ENCODE measurements around the gene FOLR2. TPM values are rescaled to one million over a fixed set of nuclear protein-coding genes. Genes with fewer than 3 reads are reported as not detected.

FOLR2 gene
- total and polyA plus RNA-seq, 2 of the 8 experiments (the other 6 are each of a cell fraction or from before 2014, with no cell fraction given) = not detected

DNA sequence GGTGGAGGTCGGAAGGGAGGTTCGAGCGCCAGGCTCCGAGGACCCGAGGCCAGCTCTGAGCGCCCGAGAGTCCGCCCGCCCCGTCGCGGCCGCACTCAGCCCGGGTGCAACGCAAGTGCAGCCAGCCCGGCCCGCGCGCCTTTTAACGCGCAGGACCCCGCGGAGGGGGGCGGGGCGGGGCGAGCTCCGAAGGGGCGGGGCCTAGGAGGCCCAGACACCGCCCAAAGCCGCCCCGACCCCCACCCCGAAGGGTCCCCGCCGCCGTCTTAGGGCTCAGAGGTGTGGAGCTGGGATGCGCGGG, 27.4 kb downstream of the FOLR2 start, which contains the start of gene PHOX2A:
Gene PHOX2A, minus strand, starts transcription at position 117 of the 301 bp plus-strand sequence. CDS start 172 bp downstream, outside the sequence.
- H3K9me3 ChIP-seq (ENCODE audit: insufficient read depth in 2 of 2, low read depth in 1 of 2, low read length in 1 of 2) = no peaks in the 10 kb centered on the region; a peak in 1 of 4 replicates
- H2AFZ ChIP-seq (ENCODE audit: low read length) = peak within 1 kb of the TSS; percentile 88
- H3K18ac ChIP-seq (ENCODE audit: extremely low read depth, low read length) = peak within 1 kb of the TSS; percentile 71; the same call in 1 of the 2 replicates
- H3K4me3 ChIP-seq (ENCODE audit: extremely low read depth in 1 of 4, insufficient read depth in 2 of 4, low read depth in 3 of 4, low read length in 4 of 4) = peak within 1 kb of the TSS; percentile 53 to 87 (median 58)
- H2AK5ac ChIP-seq (ENCODE audit: low read depth, low read length) = no peak within 1 kb of the TSS
- ChIA-PET CTCF (ENCODE audit: partially characterized antibody) (interaction anchor here (10.0 kb wide), 1 partner anchor 187 kb away, joined by 101 read pairs; the partner anchor contains the start of gene CLPB), POLR2A (ENCODE audit: partially characterized antibody) (interaction anchor here (1.3 to 2.8 kb wide), 3 partner anchors 19 to 150 kb away, joined by 3 to 15 read pairs (median 9); partner anchors contain the start of gene INPPL1)
- DNase-seq (ENCODE audit: low read depth in 1 of 2, low spot score in 2 of 2) (peak in 1 of 2 experiments; percentile 82), FAIRE-seq (no peak)
- peaks cover 4 to 6% of the 10 kb centered on the region in 2 experiments for H4K20me1 ChIP-seq (replicated peaks in 1 of 2; ENCODE audit: control insufficient read depth in 1 of 2, insufficient read depth in 2 of 2, low read length in 2 of 2)
- WGBS, 2 experiments (ENCODE audit: extremely low coverage in 1 of 2, insufficient coverage in 1 of 2, insufficient read length in 1 of 2, insufficient replicate concordance in 2 of 2, low coverage in 1 of 2, low lambda C conversion rate in 2 of 2, missing lambda C conversion rate in 1 of 2) = no CpG with 5 or more reads among the region's 37 CpGs
- no peak within 1 kb of the TSS for H4K91ac ChIP-seq (replicated peaks; ENCODE audit: insufficient read length, low read length)
- TF ChIP-seq PHF8 (conservative IDR thresholded peaks at IDR 0.05; ENCODE audit: low read depth, low read length) = peak; percentile 10; the same call in 1 of the 2 replicates
- TF ChIP-seq SP1 (IDR thresholded peaks at IDR 0.05; ENCODE audit: low read depth, low read length) = no peak
- TF ChIP-seq TBP (IDR thresholded peaks at IDR 0.05; ENCODE audit: low read depth, low read length) = 0 out of 2 replicates have a peak, but pooled peaks have one; percentile 36
- H3K14ac ChIP-seq (ENCODE audit: insufficient read length) = no peak within 1 kb of the TSS
- no peak within 1 kb of the TSS for H2BK5ac ChIP-seq (ENCODE audit: low read depth, low read length)
- H3K23me2 ChIP-seq (ENCODE audit: low read depth, low read length) = peaks cover 18% of the 10 kb centered on the region; the same call in 1 of the 2 replicates
- H2BK15ac ChIP-seq (ENCODE audit: low read length) = 0 out of 2 replicates have a peak within 1 kb of the TSS, but pooled peaks have one; percentile 1
- no peak within 1 kb of the TSS for H3K23ac ChIP-seq (ENCODE audit: insufficient read length)
- peaks cover 72 to 91% (median 87%) of the 10 kb centered on the region in 4 experiments for H3K27me3 ChIP-seq (replicated peaks in 1 of 4; ENCODE audit: control insufficient read depth in 3 of 4, extremely low read depth in 1 of 4, insufficient read depth in 3 of 4, low read length in 3 of 4)
- peak within 1 kb of the TSS; percentile 85; the same call in 1 of the 2 replicates for H2BK12ac ChIP-seq (ENCODE audit: low read depth, low read length)
- H3K4me1 ChIP-seq (replicated peaks in 1 of 4; ENCODE audit: control insufficient read depth in 3 of 4, insufficient read depth in 4 of 4, low read length in 3 of 4) = peaks cover 2 to 30% (median 15%) of the 10 kb centered on the region in 4 experiments
- H2BK20ac ChIP-seq (ENCODE audit: low read length) = no peak within 1 kb of the TSS
- H3K36me3 ChIP-seq (ENCODE audit: control insufficient read depth in 2 of 4, insufficient read depth in 4 of 4, low read length in 3 of 4) = peaks cover 0 to 3% (median 0%) of the 10 kb centered on the region in 4 experiments; a peak in 1 of 8 replicates
- no peak within 1 kb of the TSS for H4K5ac ChIP-seq (ENCODE audit: insufficient read length, low read depth, low read length)
- H3K4ac ChIP-seq (replicated peaks; ENCODE audit: insufficient read length, low read depth, low read length) = no peak within 1 kb of the TSS
- no peaks in the 10 kb centered on the region for H3K79me2 ChIP-seq (ENCODE audit: control insufficient read depth in 1 of 2, insufficient read depth in 2 of 2, low read length in 2 of 2)
- H3K4me2 ChIP-seq (ENCODE audit: insufficient read depth in 1 of 2, low read depth in 2 of 2, low read length in 2 of 2) = peak within 1 kb of the TSS; percentile 95 to 98
- H3K27ac ChIP-seq (ENCODE audit: low read depth, low read length) = no peak within 1 kb of the TSS
- H3K9ac ChIP-seq (replicated peaks in 1 of 4; ENCODE audit: extremely low read depth in 1 of 4, low read depth in 3 of 4, low read length in 3 of 4) = no peak within 1 kb of the TSS; a peak in 1 of 7 replicates
- H3K56ac ChIP-seq (replicated peaks; ENCODE audit: insufficient read length, low read depth, low read length) = no peak within 1 kb of the TSS
- no peaks in the 10 kb centered on the region for H3K79me1 ChIP-seq (ENCODE audit: low read depth, low read length)
- H2BK120ac ChIP-seq (replicated peaks; ENCODE audit: low read depth, low read length) = no peak within 1 kb of the TSS
- H4K8ac ChIP-seq (ENCODE audit: extremely low read depth, insufficient read depth, low read length) = no peak within 1 kb of the TSS

Measured in H1 (cell line).